Measurements from ENCODE around the gene FAM13A.
"Not testable (repeated sequence)": the region's sequence is repeated elsewhere in the genome, so short reads cannot be mapped to it uniquely, and the experiment has no call there.

The FAM13A gene

DNA sequence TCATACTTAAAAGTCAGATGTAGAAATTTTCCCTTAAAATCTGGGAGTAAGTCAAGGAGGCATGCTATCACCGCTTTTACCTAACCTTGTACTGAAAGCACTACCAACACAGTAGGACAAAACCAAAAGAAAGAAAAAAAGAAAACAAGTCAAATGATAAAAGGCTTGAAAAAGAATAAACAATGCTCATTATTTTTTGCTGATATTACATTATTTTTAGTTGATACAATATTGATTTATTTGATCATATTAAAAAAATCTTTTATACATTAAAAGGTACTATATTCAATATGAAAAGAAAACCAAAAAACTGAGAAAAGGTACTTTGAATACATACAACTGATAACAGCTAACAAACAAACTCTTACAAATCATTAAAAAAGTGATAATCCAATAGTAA, 164.3 kb downstream of the FAM13A start:
- Histone ChIP-seq H3K9ac (ENCODE audit: low read length) (no peak overlapping the region), H3K4me1 (ENCODE audit: low read length) (no peaks in the 10 kb centered on the region), H3K27ac (ENCODE audit: low read length) (no peak overlapping the region), H3F3A (ENCODE audit: insufficient read depth, low read length) (no peaks in the 10 kb centered on the region), H3K9me2 (replicated peaks; ENCODE audit: insufficient read depth, low read length) (no peaks in the 10 kb centered on the region), H3K9me3 (replicated peaks; ENCODE audit: insufficient read depth, low read length) (no peaks in the 10 kb centered on the region), H3K36me3 (replicated peaks; ENCODE audit: insufficient read depth, low read length) (no peaks in the 10 kb centered on the region), H3K4me3 (ENCODE audit: low read length) (no peak overlapping the region), H3K79me2 (ENCODE audit: low read length) (no peaks in the 10 kb centered on the region), H4K20me1 (ENCODE audit: insufficient read depth, low read length) (no peaks in the 10 kb centered on the region), H3K4me2 (ENCODE audit: low read depth, low read length) (no peak overlapping the region), H3K27me3 (replicated peaks; ENCODE audit: insufficient read depth, low read length) (no peaks in the 10 kb centered on the region), H2AFZ (ENCODE audit: low read length) (no peak overlapping the region)
- no peak for TF ChIP-seq EZH2 (optimal IDR thresholded peaks at IDR 0.05; ENCODE audit: low read depth, low read length)
- TF ChIP-seq, protein P1, sequence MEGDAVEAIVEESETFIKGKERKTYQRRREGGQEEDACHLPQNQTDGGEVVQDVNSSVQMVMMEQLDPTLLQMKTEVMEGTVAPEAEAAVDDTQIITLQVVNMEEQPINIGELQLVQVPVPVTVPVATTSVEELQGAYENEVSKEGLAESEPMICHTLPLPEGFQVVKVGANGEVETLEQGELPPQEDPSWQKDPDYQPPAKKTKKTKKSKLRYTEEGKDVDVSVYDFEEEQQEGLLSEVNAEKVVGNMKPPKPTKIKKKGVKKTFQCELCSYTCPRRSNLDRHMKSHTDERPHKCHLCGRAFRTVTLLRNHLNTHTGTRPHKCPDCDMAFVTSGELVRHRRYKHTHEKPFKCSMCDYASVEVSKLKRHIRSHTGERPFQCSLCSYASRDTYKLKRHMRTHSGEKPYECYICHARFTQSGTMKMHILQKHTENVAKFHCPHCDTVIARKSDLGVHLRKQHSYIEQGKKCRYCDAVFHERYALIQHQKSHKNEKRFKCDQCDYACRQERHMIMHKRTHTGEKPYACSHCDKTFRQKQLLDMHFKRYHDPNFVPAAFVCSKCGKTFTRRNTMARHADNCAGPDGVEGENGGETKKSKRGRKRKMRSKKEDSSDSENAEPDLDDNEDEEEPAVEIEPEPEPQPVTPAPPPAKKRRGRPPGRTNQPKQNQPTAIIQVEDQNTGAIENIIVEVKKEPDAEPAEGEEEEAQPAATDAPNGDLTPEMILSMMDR (IDR thresholded peaks at IDR 0.05; ENCODE audit: low read length), result no peak
- TF ChIP-seq EZH2phosphoT487 (IDR thresholded peaks at IDR 0.05; ENCODE audit: low read length), result no peak
- no peak for DNase-seq

DNA sequence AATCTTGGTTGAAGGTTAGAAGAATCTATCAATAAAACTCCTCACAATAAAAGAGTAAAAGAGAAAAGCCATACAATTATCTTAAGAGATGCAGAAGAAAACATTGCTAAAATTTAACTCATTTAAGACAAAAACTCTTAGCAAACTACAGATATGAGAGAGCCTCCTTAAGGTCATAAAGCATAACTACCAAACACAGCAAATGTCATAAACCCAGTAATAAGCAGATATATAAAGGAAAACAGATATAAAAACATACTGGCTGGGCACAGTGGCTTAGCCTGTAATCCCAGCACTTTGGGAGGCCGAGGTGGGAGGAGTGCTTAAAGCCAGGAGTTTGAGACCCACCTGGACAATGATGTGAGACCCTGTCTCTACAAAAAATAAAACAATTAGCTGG, 165.3 kb downstream of the FAM13A start:
- Histone ChIP-seq H2AFZ (ENCODE audit: low read length) (no peak overlapping the region), H3K36me3 (replicated peaks; ENCODE audit: insufficient read depth, low read length) (no peaks in the 10 kb centered on the region), H3K4me2 (ENCODE audit: low read depth, low read length) (no peak overlapping the region), H3K9me2 (replicated peaks; ENCODE audit: insufficient read depth, low read length) (no peaks in the 10 kb centered on the region), H3K9me3 (replicated peaks; ENCODE audit: insufficient read depth, low read length) (no peaks in the 10 kb centered on the region), H4K20me1 (ENCODE audit: insufficient read depth, low read length) (no peaks in the 10 kb centered on the region), H3K27me3 (replicated peaks; ENCODE audit: insufficient read depth, low read length) (no peaks in the 10 kb centered on the region), H3K9ac (ENCODE audit: low read length) (no peak overlapping the region), H3F3A (ENCODE audit: insufficient read depth, low read length) (no peaks in the 10 kb centered on the region), H3K79me2 (ENCODE audit: low read length) (no peaks in the 10 kb centered on the region), H3K27ac (ENCODE audit: low read length) (no peak overlapping the region), H3K4me3 (ENCODE audit: low read length) (no peak overlapping the region), H3K4me1 (ENCODE audit: low read length) (no peaks in the 10 kb centered on the region)
- no peak for TF ChIP-seq EZH2 (optimal IDR thresholded peaks at IDR 0.05; ENCODE audit: low read depth, low read length)
- TF ChIP-seq, protein P1 (IDR thresholded peaks at IDR 0.05; ENCODE audit: low read length), result no peak
- TF ChIP-seq EZH2phosphoT487 (IDR thresholded peaks at IDR 0.05; ENCODE audit: low read length), result no peak
- DNase-seq, result no peak

DNA sequence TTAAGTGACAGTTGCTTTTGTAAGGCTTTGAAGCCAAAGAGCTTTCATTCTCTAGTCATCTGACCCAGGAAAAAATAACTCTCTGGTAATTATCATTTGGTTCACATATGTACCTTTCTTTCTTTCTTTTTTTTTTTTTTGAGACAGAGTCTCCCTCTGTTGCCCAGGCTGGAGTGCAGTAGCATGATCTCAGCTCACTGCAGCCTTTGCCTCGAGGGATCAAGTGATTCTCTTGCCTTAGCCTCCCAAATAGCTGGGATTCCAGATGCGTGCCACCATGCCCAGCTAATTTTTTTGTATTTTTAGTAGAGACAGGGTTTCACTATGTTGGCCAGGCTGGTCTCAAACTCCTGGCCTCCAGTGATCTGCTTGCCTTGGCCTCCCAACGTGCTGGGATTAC, 169.6 kb downstream of the FAM13A start:
- H3K4me3 ChIP-seq (ENCODE audit: low read length); H4K20me1 ChIP-seq (ENCODE audit: insufficient read depth, low read length); H3K9ac ChIP-seq (ENCODE audit: low read length); H3K27ac ChIP-seq (ENCODE audit: low read length); H3K9me3 ChIP-seq (replicated peaks; ENCODE audit: insufficient read depth, low read length); DNase-seq; H3K4me1 ChIP-seq (ENCODE audit: low read length); H3K9me2 ChIP-seq (replicated peaks; ENCODE audit: insufficient read depth, low read length); H3F3A ChIP-seq (ENCODE audit: insufficient read depth, low read length); H3K27me3 ChIP-seq (replicated peaks; ENCODE audit: insufficient read depth, low read length); H3K4me2 ChIP-seq (ENCODE audit: low read depth, low read length); H3K36me3 ChIP-seq (replicated peaks; ENCODE audit: insufficient read depth, low read length); H2AFZ ChIP-seq (ENCODE audit: low read length); H3K79me2 ChIP-seq (ENCODE audit: low read length): not testable (repeated sequence)

DNA sequence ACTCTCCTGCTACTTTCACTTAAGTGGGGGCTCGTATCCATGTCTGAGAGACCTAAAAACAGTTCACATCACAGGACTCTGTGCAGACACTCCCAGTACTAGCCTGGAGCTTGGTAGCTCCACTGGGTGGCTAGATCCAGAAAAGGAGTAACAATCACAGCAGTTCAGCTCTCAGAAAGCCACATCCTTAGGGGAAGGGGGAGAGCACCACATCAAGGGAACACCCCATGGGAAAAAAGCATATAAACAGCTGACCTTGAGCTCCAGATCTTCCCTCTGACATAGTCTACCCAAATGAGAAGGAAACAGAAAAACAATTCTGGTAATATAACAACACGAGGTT, 175.8 kb downstream of the FAM13A start:
- H3K4me1 ChIP-seq (ENCODE audit: low read length), result no peaks in the 10 kb centered on the region
- no peak overlapping the region for H2AFZ ChIP-seq (ENCODE audit: low read length)
- H3K9ac ChIP-seq (ENCODE audit: low read length), result no peak overlapping the region
- H3K27me3 ChIP-seq (replicated peaks; ENCODE audit: insufficient read depth, low read length), result no peaks in the 10 kb centered on the region
- TF ChIP-seq EZH2 (optimal IDR thresholded peaks at IDR 0.05; ENCODE audit: low read depth, low read length), result no peak
- TF ChIP-seq EZH2phosphoT487 (IDR thresholded peaks at IDR 0.05; ENCODE audit: low read length), result no peak
- TF ChIP-seq, protein P1 (IDR thresholded peaks at IDR 0.05; ENCODE audit: low read length), result no peak
- no peaks in the 10 kb centered on the region for H3K9me2 ChIP-seq (replicated peaks; ENCODE audit: insufficient read depth, low read length)
- no peak overlapping the region for H3K4me2 ChIP-seq (ENCODE audit: low read depth, low read length)
- no peaks in the 10 kb centered on the region for H3F3A ChIP-seq (ENCODE audit: insufficient read depth, low read length)
- no peak overlapping the region for H3K4me3 ChIP-seq (ENCODE audit: low read length)
- DNase-seq, result no peak
- no peaks in the 10 kb centered on the region for H3K9me3 ChIP-seq (replicated peaks; ENCODE audit: insufficient read depth, low read length)
- no peaks in the 10 kb centered on the region for H3K79me2 ChIP-seq (ENCODE audit: low read length)
- no peaks in the 10 kb centered on the region for H4K20me1 ChIP-seq (ENCODE audit: insufficient read depth, low read length)
- H3K36me3 ChIP-seq (replicated peaks; ENCODE audit: insufficient read depth, low read length), result no peaks in the 10 kb centered on the region
- H3K27ac ChIP-seq (ENCODE audit: low read length), result no peak overlapping the region

Data from MM.1S (cell line).